Activated CD4-positive, alpha-beta T cell treated with anti-CD3 and anti-CD28 coated beads, Interleukin-2, amount 50 U/mL, for 48 hours (primary cell): Measurements from ENCODE around the gene TRPV3.
"Not testable (repeated sequence)": the region's sequence is repeated elsewhere in the genome, so short reads cannot be mapped to it uniquely, and the experiment has no call there.

Source experiments
- DNase-seq, 2 experiments: peaks; one replicate each; pipeline ENCODE4 v3.0.0-alpha.2; 2020

The TRPV3 gene

GRCh38 chr17:3573246-3574100, 15.9 kb upstream of the TRPV3 start:
- DNase-seq = no peak

- DNase-seq = no peak
Observed at GRCh38 chr17:3572231-3572630, 14.6 kb upstream of the TRPV3 start.

- DNase-seq = no peak
Observed at GRCh38 chr17:3571043-3571900, 13.7 kb upstream of the TRPV3 start.

- DNase-seq = no peak
Observed at GRCh38 chr17:3569534-3570137, 12.0 kb upstream of the TRPV3 start.

GRCh38 chr17:3566551-3566950, 8.9 kb upstream of the TRPV3 start:
- no peak for DNase-seq

GRCh38 chr17:3565143-3565542, 7.5 kb upstream of the TRPV3 start:
- DNase-seq = no peak

GRCh38 chr17:3564241-3564640, 6.6 kb upstream of the TRPV3 start:
- DNase-seq = not testable (repeated sequence)

- no peak for DNase-seq
Observed at GRCh38 chr17:3559270-3559645, 1.6 kb upstream of the TRPV3 start.

- DNase-seq = peak; percentile 61 to 70
Observed at GRCh38 chr17:3558603-3559269, 1.1 kb upstream of the TRPV3 start.

- DNase-seq = no peak
Observed at GRCh38 chr17:3556916-3557767, 470 bp downstream of the TRPV3 start.

GRCh38 chr17:3556239-3556915, 1.2 kb downstream of the TRPV3 start:
- DNase-seq = no peak

GRCh38 chr17:3555189-3555796, 2.3 kb downstream of the TRPV3 start:
- no peak for DNase-seq

GRCh38 chr17:3554440-3554839, 3.2 kb downstream of the TRPV3 start:
- DNase-seq = no peak

- no peak for DNase-seq
Observed at GRCh38 chr17:3553419-3554401, 3.9 kb downstream of the TRPV3 start.

- no peak for DNase-seq
Observed at GRCh38 chr17:3552916-3553315, 4.7 kb downstream of the TRPV3 start.

- no peak for DNase-seq
Observed at GRCh38 chr17:3551189-3551588, 6.4 kb downstream of the TRPV3 start.

GRCh38 chr17:3549610-3550162, 7.9 kb downstream of the TRPV3 start:
- no peak for DNase-seq

GRCh38 chr17:3547628-3548027, 10.0 kb downstream of the TRPV3 start:
- no peak for DNase-seq

- no peak for DNase-seq
Observed at GRCh38 chr17:3546997-3547396, 10.6 kb downstream of the TRPV3 start.
